H1 (cell line): Measurements from ENCODE around the gene ADIPOR2. TPM values are rescaled to one million over a fixed set of nuclear protein-coding genes. Genes with fewer than 3 reads are reported as not detected.

Experiments used
- CTCF ChIA-PET: fragments of 300-600 bp; sonication (Branson Sonifier 250); formaldehyde crosslinking; loops from one replicate; lab custom pipeline; 2021; ENCODE audit not compliant: partially characterized antibody; lab: Charles Lee
- POLR2A ChIA-PET: fragments of 300-600 bp; sonication (Branson Sonifier 250); formaldehyde crosslinking; loops from one replicate; lab custom pipeline; 2021; ENCODE audit warnings: inconsistent platforms; ENCODE audit not compliant: partially characterized antibody; lab: Charles Lee
- DNase-seq, 2 experiments: peaks; one replicate each; pipeline versions ENCODE4 v3.0.0 to v3.0.0-alpha.2; 2010 to 2022; ENCODE audit warnings: low spot score in 2 of 2, low read depth in 1 of 2, mixed read lengths in 1 of 2
- FAIRE-seq: peaks from 2 replicates; lab custom pipeline; 2011; peaks lifted over from hg19 to GRCh38; lab: Jason Lieb, UNC
- H2AFZ ChIP-seq: 2 replicates; pipeline ENCODE4 v1.8.1; 2012; ENCODE audit warnings: low read length, inconsistent platforms
- H2AK5ac ChIP-seq: 2 replicates; pipeline ENCODE4 v1.6.1; 2013; ENCODE audit warnings: low read depth, low read length
- H2BK120ac ChIP-seq: replicated peaks from 2 replicates; pipeline ENCODE3; 2013; ENCODE audit warnings: low read depth, low read length, inconsistent platforms
- H2BK12ac ChIP-seq: 2 replicates; pipeline ENCODE4 v1.6.1; 2013; ENCODE audit warnings: low read depth, low read length
- H2BK15ac ChIP-seq: 2 replicates; pipeline ENCODE4 v1.6.1; 2013; ENCODE audit warnings: low read length
- H2BK20ac ChIP-seq: 2 replicates; pipeline ENCODE4 v1.6.1; 2013; ENCODE audit warnings: low read length
- H2BK5ac ChIP-seq: 2 replicates; pipeline ENCODE4 v1.6.1; 2013; ENCODE audit warnings: low read depth, low read length
- H3K14ac ChIP-seq: 2 replicates; pipeline ENCODE4 v1.6.1; 2013; ENCODE audit warnings: inconsistent platforms; ENCODE audit not compliant: insufficient read length
- H3K18ac ChIP-seq: 2 replicates; pipeline ENCODE4 v1.6.1; 2013; ENCODE audit warnings: low read length; ENCODE audit errors: extremely low read depth
- H3K23ac ChIP-seq: 2 replicates; pipeline ENCODE4 v1.6.1; 2013; ENCODE audit warnings: inconsistent platforms; ENCODE audit not compliant: insufficient read length
- H3K23me2 ChIP-seq: 2 replicates; pipeline ENCODE4 v1.6.1; 2013; ENCODE audit warnings: low read depth, low read length
- H3K27ac ChIP-seq: 2 replicates; pipeline ENCODE4 v1.6.1; 2011; ENCODE audit warnings: low read depth, low read length, inconsistent platforms
- H3K27me3 ChIP-seq, 4 experiments: replicated peaks in 1 of 4; 1 replicate in 1 of 4; 2 replicates in 3 of 4; pipeline versions ENCODE4 v1.6.1 to v1.8.1; 2011 to 2013; ENCODE audit warnings: low read length in 3 of 4, mild to moderate bottlenecking in 3 of 4, inconsistent platforms in 2 of 4, mixed read lengths in 2 of 4, moderate library complexity in 1 of 4; ENCODE audit not compliant: control insufficient read depth in 3 of 4, insufficient read depth in 3 of 4; ENCODE audit errors: extremely low read depth in 1 of 4
- H3K36me3 ChIP-seq, 4 experiments: 2 replicates each; pipeline versions ENCODE4 v1.6.1 to v1.8.1; 2011 to 2013; ENCODE audit warnings: mild to moderate bottlenecking in 4 of 4, low read length in 3 of 4, moderate library complexity in 2 of 4, control low read depth in 1 of 4, inconsistent platforms in 1 of 4; ENCODE audit not compliant: insufficient read depth in 4 of 4, control insufficient read depth in 2 of 4
- H3K4ac ChIP-seq: replicated peaks from 2 replicates; pipeline ENCODE3; 2013; ENCODE audit warnings: low read length, low read depth, mixed read lengths, inconsistent platforms; ENCODE audit not compliant: insufficient read length
- H3K4me1 ChIP-seq, 4 experiments: replicated peaks in 1 of 4; 1 replicate in 1 of 4; 2 replicates in 3 of 4; pipeline versions ENCODE4 v1.6.1 to v1.8.1; 2011 to 2013; ENCODE audit warnings: low read length in 3 of 4, inconsistent platforms in 2 of 4, mixed read lengths in 1 of 4; ENCODE audit not compliant: insufficient read depth in 4 of 4, control insufficient read depth in 3 of 4
- H3K4me2 ChIP-seq, 2 experiments: 2 replicates each; pipeline versions ENCODE4 v1.6.1 to v1.8.1; 2011 to 2013; ENCODE audit warnings: low read depth in 2 of 2, low read length in 2 of 2, control low read depth in 1 of 2, inconsistent platforms in 1 of 2, mild to moderate bottlenecking in 1 of 2; ENCODE audit not compliant: insufficient read depth in 1 of 2
- H3K4me3 ChIP-seq, 4 experiments: fragments of 200-600, 300-600 bp in 1 of 4; sonication (generic), shearing (Covaris generic), sonication (Bioruptor Twin) in 1 of 4; 2 replicates each; pipeline versions ENCODE4 v1.5.1 to v1.8.1; 2011 to 2016; ENCODE audit warnings: low read length in 4 of 4, low read depth in 3 of 4, control low read depth in 2 of 4, inconsistent platforms in 2 of 4, mild to moderate bottlenecking in 2 of 4, mixed read lengths in 1 of 4, moderate library complexity in 1 of 4; ENCODE audit not compliant: insufficient read depth in 2 of 4; ENCODE audit errors: extremely low read depth in 1 of 4
- H3K56ac ChIP-seq: replicated peaks from 2 replicates; pipeline ENCODE3; 2013; ENCODE audit warnings: low read depth, mild to moderate bottlenecking, mixed read lengths, low read length, inconsistent platforms; ENCODE audit not compliant: insufficient read length
- H3K79me1 ChIP-seq: 2 replicates; pipeline ENCODE4 v1.6.1; 2013; ENCODE audit warnings: low read depth, low read length, control low read depth
- H3K79me2 ChIP-seq, 2 experiments: 2 replicates each; pipeline versions ENCODE4 v1.6.1 to v1.8.1; 2012 to 2013; ENCODE audit warnings: low read length in 2 of 2, mild to moderate bottlenecking in 2 of 2, inconsistent platforms in 1 of 2; ENCODE audit not compliant: insufficient read depth in 2 of 2, control insufficient read depth in 1 of 2
- H3K9ac ChIP-seq, 4 experiments: replicated peaks in 1 of 4; 1 replicate in 1 of 4; 2 replicates in 3 of 4; pipeline versions ENCODE4 v1.6.1 to v1.8.1; 2011 to 2013; ENCODE audit warnings: low read depth in 3 of 4, low read length in 3 of 4, control low read depth in 2 of 4, mild to moderate bottlenecking in 2 of 4, moderate library complexity in 2 of 4, inconsistent platforms in 1 of 4; ENCODE audit errors: extremely low read depth in 1 of 4
- H3K9me3 ChIP-seq, 2 experiments: 2 replicates each; pipeline versions ENCODE4 v1.6.1 to v1.8.1; 2012 to 2013; ENCODE audit warnings: mild to moderate bottlenecking in 2 of 2, moderate library complexity in 2 of 2, control low read depth in 1 of 2, inconsistent platforms in 1 of 2, low read depth in 1 of 2, low read length in 1 of 2, mixed read lengths in 1 of 2; ENCODE audit not compliant: insufficient read depth in 2 of 2
- H4K20me1 ChIP-seq, 2 experiments: replicated peaks in 1 of 2; 2 replicates each; pipeline versions ENCODE3 to v1.8.1; 2011 to 2013; ENCODE audit warnings: inconsistent platforms in 2 of 2, low read length in 2 of 2, mild to moderate bottlenecking in 1 of 2; ENCODE audit not compliant: insufficient read depth in 2 of 2, control insufficient read depth in 1 of 2
- H4K5ac ChIP-seq: 2 replicates; pipeline ENCODE4 v1.6.1; 2013; ENCODE audit warnings: low read length, low read depth, mixed read lengths, inconsistent platforms; ENCODE audit not compliant: insufficient read length
- H4K8ac ChIP-seq: 2 replicates; pipeline ENCODE4 v1.8.0; 2013; ENCODE audit warnings: mild to moderate bottlenecking, moderate library complexity, low read length, inconsistent platforms; ENCODE audit not compliant: insufficient read depth; ENCODE audit errors: extremely low read depth
- H4K91ac ChIP-seq: replicated peaks from 2 replicates; pipeline ENCODE3; 2013; ENCODE audit warnings: low read length, mixed read lengths, inconsistent platforms; ENCODE audit not compliant: insufficient read length
- BRCA1 ChIP-seq: IDR thresholded peaks from 2 replicates; pipeline ENCODE4 v1.6.1; 2012; ENCODE audit warnings: low read depth, low read length, improper control_type of control experiment
- E2F6 ChIP-seq: IDR thresholded peaks from 2 replicates; pipeline ENCODE4 v1.6.1; 2012; ENCODE audit warnings: inconsistent platforms
- JUN ChIP-seq: IDR thresholded peaks from 2 replicates; pipeline ENCODE4 v1.6.1; 2011; ENCODE audit warnings: low read depth, mild to moderate bottlenecking, improper control_type of control experiment, low read length
- KDM4A ChIP-seq: IDR thresholded peaks from one replicate; pipeline ENCODE4 v1.7.1; 2012; ENCODE audit warnings: low read depth, mild to moderate bottlenecking, moderate library complexity, low read length, inconsistent platforms; ENCODE audit not compliant: severe bottlenecking
- PHF8 ChIP-seq: fragments of 200-600 bp; sonication (generic); conservative IDR thresholded peaks from 2 replicates; pipeline ENCODE4 v1.7.1; 2012; ENCODE audit warnings: low read depth, mild to moderate bottlenecking, inconsistent platforms, low read length, moderate library complexity
- WGBS, 2 experiments: shearing (Covaris generic) in 1 of 2; methylation state at CpG; one replicate each; pipeline versions ENCODE4 v1.1.6 to v1.1.7; 2013 to 2015; ENCODE audit warnings: low lambda C conversion rate in 2 of 2, mixed read lengths in 2 of 2, inconsistent platforms in 1 of 2, low coverage in 1 of 2, missing lambda C conversion rate in 1 of 2; ENCODE audit not compliant: insufficient replicate concordance in 2 of 2, insufficient coverage in 1 of 2, insufficient read length in 1 of 2; ENCODE audit errors: extremely low coverage in 1 of 2, missing lambda C conversion rate in 1 of 2; 5-methylcytosine and 5-hydroxymethylcytosine counted together
- polyA plus RNA-seq, 7 experiments: library from polyadenylated mRNA; depleted of rRNA in 3 of 7; stranded (reverse) in 5 of 7; unstranded in 2 of 7; fragments of >200 nt in 5 of 7; fragments of 200-250 nt in 2 of 7; gene quantifications; 1 replicate in 5 of 7; 2 replicates in 1 of 7; 4 replicates in 1 of 7; pipeline versions ENCODE4 v1.2.1 to v1.2.3, GENCODE V29; 2011 to 2013; ENCODE audit warnings: missing spikeins in 2 of 7, mixed read lengths in 2 of 7
- total RNA-seq: library from RNA; stranded (reverse); fragmentation: NEBNext Ultra II Directional; extraction: Animal tissue kit (Norgen Biotek cat#: 25700); gene quantifications from 2 replicates; pipeline ENCODE4 v1.2.1, GENCODE V29; 2021

Gene ADIPOR2
- total and polyA plus RNA-seq, 2 of the 8 experiments (the other 6 are each of a cell fraction or from before 2014, with no cell fraction given): 17.5 to 50.8 TPM

DNA sequence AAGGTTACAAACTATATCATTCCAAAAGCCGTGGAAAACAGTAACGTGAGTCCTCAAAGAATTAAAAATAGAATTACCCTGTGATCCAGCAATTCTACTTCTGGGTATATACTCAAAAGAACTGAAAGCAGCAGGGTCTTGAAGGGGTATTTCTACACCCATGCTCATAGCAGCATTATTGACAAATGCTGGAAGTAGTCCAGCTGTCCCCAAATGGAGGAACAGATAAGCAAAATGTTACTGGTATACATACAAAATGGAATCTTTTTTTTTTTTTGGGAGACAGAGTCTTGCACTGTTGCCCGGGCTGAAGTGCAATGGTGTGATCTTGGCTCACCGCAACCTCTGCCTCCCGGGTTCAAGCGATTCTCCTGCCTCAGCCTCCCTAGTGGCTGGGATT is 32.9 kb downstream of the ADIPOR2 start:
- H3K79me2 ChIP-seq: peaks cover 0 to 81% of the 10 kb centered on the region in 2 experiments; a peak in 2 of 4 replicates
- no peak overlapping the region for H3K23ac ChIP-seq
- no peak overlapping the region for H2AK5ac ChIP-seq
- FAIRE-seq (no peak), DNase-seq (no peak)
- H3K27me3 ChIP-seq: no peaks in the 10 kb centered on the region
- no peak overlapping the region for H3K4ac ChIP-seq
- H3K4me2 ChIP-seq: no peak overlapping the region
- H3K56ac ChIP-seq: no peak overlapping the region
- no peak overlapping the region for H2BK20ac ChIP-seq
- 95% methylated on average over 6 of the region's 6 CpGs; no CpG with 5 or more reads in 1 of the 2 experiments for WGBS, 2 experiments
- no peak overlapping the region for H3K9ac ChIP-seq
- peaks cover 2 to 8% of the 10 kb centered on the region in 2 experiments for H4K20me1 ChIP-seq
- H3K79me1 ChIP-seq: no peaks in the 10 kb centered on the region
- no peak overlapping the region for H4K8ac ChIP-seq
- no peak overlapping the region for H3K4me3 ChIP-seq
- H3K27ac ChIP-seq: no peak overlapping the region
- no peak overlapping the region for H3K18ac ChIP-seq
- no peaks in the 10 kb centered on the region; a peak in 1 of 7 replicates for H3K4me1 ChIP-seq
- H3K9me3 ChIP-seq: peaks cover 8 to 9% of the 10 kb centered on the region in 2 experiments; a peak in 3 of 4 replicates
- H2BK120ac ChIP-seq: no peak overlapping the region
- peaks cover 0 to 4% (median 0%) of the 10 kb centered on the region in 4 experiments; a peak in 2 of 8 replicates for H3K36me3 ChIP-seq
- no peak overlapping the region for H4K5ac ChIP-seq
- H2AFZ ChIP-seq: no peak overlapping the region
- POLR2A ChIA-PET: no interaction called here
- TF ChIP-seq E2F6 (no peak), KDM4A (no peak), BRCA1 (no peak), PHF8 (no peak), JUN (no peak)
- H4K91ac ChIP-seq: no peak overlapping the region
- H3K14ac ChIP-seq: no peak overlapping the region
- H3K23me2 ChIP-seq: no peaks in the 10 kb centered on the region
- no peak overlapping the region for H2BK5ac ChIP-seq
- CTCF ChIA-PET: interaction anchor here (2.1 kb wide), 1 partner anchor 67 kb away, joined by 7 read pairs; no protein-coding TSS in a partner anchor
- H2BK15ac ChIP-seq: no peak overlapping the region
- H2BK12ac ChIP-seq: no peak overlapping the region
